GM21526 (cell line): Measurements from ENCODE around the gene ID1.
A peak's percentile ranks its signal among the peaks of the same experiment; 100 is the strongest.
"Not testable (repeated sequence)": the region's sequence is repeated elsewhere in the genome, so short reads cannot be mapped to it uniquely, and the experiment has no call there.

Experiments used
- ATAC-seq: cut with Tn5 transposase; IDR thresholded peaks from one replicate; pipeline ENCODE4 v1.9.1; 2021; ENCODE audit warnings: moderate library complexity; ENCODE audit not compliant: unreplicated experiment, low FRiP score

ID1 gene

GRCh38 chr20:31572701-31573554 is 32.2 kb upstream of the ID1 start:
- peak; percentile 73 for ATAC-seq

GRCh38 chr20:31573555-31574321 is 31.4 kb upstream of the ID1 start:
- ATAC-seq = peak; percentile 1

- ATAC-seq = not testable (repeated sequence)
Observed at GRCh38 chr20:31574986-31575385, 30.1 kb upstream of the ID1 start.

GRCh38 chr20:31576751-31577150 is 28.3 kb upstream of the ID1 start:
- no peak for ATAC-seq

GRCh38 chr20:31577194-31577593 is 27.9 kb upstream of the ID1 start:
- no peak for ATAC-seq

GRCh38 chr20:31578448-31579138 is 26.5 kb upstream of the ID1 start:
- ATAC-seq = no peak

- no peak for ATAC-seq
Observed at GRCh38 chr20:31579245-31579644, 25.8 kb upstream of the ID1 start.

GRCh38 chr20:31579941-31580651 is 25.0 kb upstream of the ID1 start:
- not testable (repeated sequence) for ATAC-seq

GRCh38 chr20:31580706-31581105 is 24.4 kb upstream of the ID1 start:
- no peak for ATAC-seq

- ATAC-seq = no peak
Observed at GRCh38 chr20:31581391-31581790, 23.7 kb upstream of the ID1 start.

GRCh38 chr20:31587545-31588389 is 17.3 kb upstream of the ID1 start:
- ATAC-seq = no peak

- no peak for ATAC-seq
Observed at GRCh38 chr20:31590717-31591225, 14.3 kb upstream of the ID1 start.

GRCh38 chr20:31593221-31594001 is 11.7 kb upstream of the ID1 start:
- no peak for ATAC-seq

GRCh38 chr20:31594002-31594557 is 11.0 kb upstream of the ID1 start:
- ATAC-seq = no peak

- no peak for ATAC-seq
Observed at GRCh38 chr20:31594558-31595379, 10.3 kb upstream of the ID1 start.

- no peak for ATAC-seq
Observed at GRCh38 chr20:31595380-31595653, 9.8 kb upstream of the ID1 start.

- ATAC-seq = no peak
Observed at GRCh38 chr20:31595654-31596411, 9.3 kb upstream of the ID1 start.
